ENCODE measurements around the gene GRAMD2B. TPM values are rescaled to one million over a fixed set of nuclear protein-coding genes. Genes with fewer than 3 reads are reported as not detected.

Gene GRAMD2B
- total RNA-seq, 2 donors from 2014 or later, result 34.9 to 35.8 TPM

GRCh38 chr5:126455264-126455663 lies 32.1 kb downstream of the GRAMD2B start:
- intact Hi-C loops (cut with DNase I), result no loop called here
- no peak for ATAC-seq
- no peak for DNase-seq
- Histone ChIP-seq H3K27ac (no peak overlapping the region), H3K9me3 (no peaks in the 10 kb centered on the region), H3K4me1 (no peaks in the 10 kb centered on the region), H3K4me3 (no peak overlapping the region), H3K36me3 (replicated peaks in 1 of 2; ENCODE audit: insufficient read depth in 1 of 2, low read depth in 2 of 2) (no peaks in the 10 kb centered on the region), H3K27me3 (no peaks in the 10 kb centered on the region)
- TF ChIP-seq CTCF (IDR thresholded peaks at IDR 0.05) (no peak), POLR2A (IDR thresholded peaks at IDR 0.05) (no peak)

DNA sequence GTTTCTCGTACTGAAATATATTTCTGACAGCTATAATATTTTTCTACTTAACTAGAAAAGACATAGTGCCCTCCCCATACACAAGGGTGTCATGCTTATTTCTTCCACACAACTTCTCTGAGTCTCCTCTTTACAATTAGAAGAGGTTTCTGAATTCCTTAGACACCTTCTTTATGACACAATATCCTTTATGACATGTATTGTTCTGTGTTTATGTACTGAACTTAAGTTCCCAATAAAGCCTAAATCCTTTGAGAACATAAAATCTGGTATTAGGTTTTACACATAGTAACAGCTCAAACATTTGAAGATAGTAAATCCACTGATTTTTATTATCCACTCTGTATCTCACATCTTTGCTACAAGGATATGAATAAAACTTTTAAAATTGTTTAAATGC lies 32.5 kb downstream of the GRAMD2B start:
- Histone ChIP-seq H3K27me3 (no peaks in the 10 kb centered on the region), H3K36me3 (replicated peaks in 1 of 2; ENCODE audit: insufficient read depth in 1 of 2, low read depth in 2 of 2) (no peaks in the 10 kb centered on the region), H3K9me3 (no peaks in the 10 kb centered on the region), H3K4me1 (no peaks in the 10 kb centered on the region), H3K4me3 (no peak overlapping the region), H3K27ac (no peak overlapping the region)
- 91 to 95% methylated on average over 1 of the region's 1 CpG for WGBS, 2 donors
- no peak for ATAC-seq
- no peak for TF ChIP-seq CTCF (IDR thresholded peaks at IDR 0.05)
- no peak for TF ChIP-seq POLR2A (IDR thresholded peaks at IDR 0.05)
- no peak for DNase-seq
- intact Hi-C loops (cut with DNase I), result no loop called here

- DNase-seq (no peak), ATAC-seq (no peak)
- 73 to 75% methylated on average over 6 of the region's 6 CpGs for WGBS, 2 donors
- no peaks in the 10 kb centered on the region for H3K36me3 ChIP-seq (replicated peaks in 1 of 2; ENCODE audit: insufficient read depth in 1 of 2, low read depth in 2 of 2)
- H3K27me3 ChIP-seq, result no peaks in the 10 kb centered on the region
- no peak for TF ChIP-seq CTCF (IDR thresholded peaks at IDR 0.05)
- no peak for TF ChIP-seq POLR2A (IDR thresholded peaks at IDR 0.05)
- no peaks in the 10 kb centered on the region for H3K4me1 ChIP-seq
- H3K9me3 ChIP-seq, result no peaks in the 10 kb centered on the region
- intact Hi-C loops (cut with DNase I), result no loop called here
- H3K27ac ChIP-seq, result no peak overlapping the region
- H3K4me3 ChIP-seq, result no peak overlapping the region
Measured at GRCh38 chr5:126456217-126456820, 33.1 kb downstream of the GRAMD2B start.

DNA sequence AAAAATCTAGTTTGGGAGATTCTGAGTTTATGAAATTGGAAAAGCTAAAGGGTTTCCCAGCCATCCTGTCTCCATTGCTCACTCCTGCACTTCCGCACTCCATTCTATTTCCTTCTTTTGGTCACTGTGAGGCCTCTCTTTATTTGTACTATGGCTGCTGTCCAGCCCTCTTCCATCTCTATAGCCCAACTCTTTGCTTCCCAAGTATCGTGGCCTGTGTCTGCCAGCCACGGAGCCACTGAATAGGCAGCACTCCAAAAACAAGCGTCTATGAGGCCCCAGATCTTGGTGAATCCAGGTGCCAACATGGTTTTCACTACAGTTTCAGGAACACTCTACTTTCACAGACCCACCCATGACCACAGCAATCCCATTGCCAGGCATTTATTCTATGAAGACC lies 37.2 kb downstream of the GRAMD2B start:
- H3K27ac ChIP-seq, result no peak overlapping the region
- H3K27me3 ChIP-seq, result no peaks in the 10 kb centered on the region
- intact Hi-C loops (cut with DNase I), result no loop called here
- no peaks in the 10 kb centered on the region for H3K36me3 ChIP-seq (replicated peaks in 1 of 2; ENCODE audit: insufficient read depth in 1 of 2, low read depth in 2 of 2)
- DNase-seq (no peak), ATAC-seq (no peak)
- 96 to 99% methylated on average over 4 of the region's 4 CpGs for WGBS, 2 donors
- peaks cover 12% of the 10 kb centered on the region for H3K4me1 ChIP-seq
- no peaks in the 10 kb centered on the region for H3K9me3 ChIP-seq
- TF ChIP-seq CTCF (IDR thresholded peaks at IDR 0.05) (no peak), POLR2A (IDR thresholded peaks at IDR 0.05) (no peak)
- no peak overlapping the region for H3K4me3 ChIP-seq

GRCh38 chr5:126460977-126461376 lies 37.8 kb downstream of the GRAMD2B start:
- Histone ChIP-seq H3K27me3 (no peaks in the 10 kb centered on the region), H3K4me1 (peaks cover 12% of the 10 kb centered on the region), H3K9me3 (no peaks in the 10 kb centered on the region), H3K27ac (no peak overlapping the region), H3K36me3 (replicated peaks in 1 of 2; ENCODE audit: insufficient read depth in 1 of 2, low read depth in 2 of 2) (no peaks in the 10 kb centered on the region), H3K4me3 (no peak overlapping the region)
- DNase-seq (no peak), ATAC-seq (no peak)
- WGBS, 2 donors, result 100% methylated on average over 1 of the region's 1 CpG
- intact Hi-C loops (cut with DNase I), result no loop called here
- no peak for TF ChIP-seq CTCF (IDR thresholded peaks at IDR 0.05)
- TF ChIP-seq POLR2A (IDR thresholded peaks at IDR 0.05), result no peak

Data from body of pancreas (tissue), 4 donors.